ENCODE data around the gene ANAPC10.
"Not testable (repeated sequence)": the region's sequence is repeated elsewhere in the genome, so short reads cannot be mapped to it uniquely, and the experiment has no call there.

ANAPC10 gene

GRCh38 chr4:145097821-145098674 is at the start of gene ANAPC10, which contains the start of gene ABCE1:
ANAPC10 (minus strand) TSS chr4:145098196; CDS start chr4:145096099, 2,097 bp downstream.
ABCE1 (plus strand) TSS chr4:145098311; CDS start chr4:145104413, 6,102 bp downstream.
- DNase-seq: peak; percentile 85

GRCh38 chr4:145136219-145136618 is 38.2 kb upstream of the ANAPC10 start:
- DNase-seq: not testable (repeated sequence)

GRCh38 chr4:145132511-145133098 is 34.6 kb upstream of the ANAPC10 start:
- DNase-seq: no peak

- no peak for DNase-seq
Measured at GRCh38 chr4:145131848-145132247, 33.9 kb upstream of the ANAPC10 start.

- no peak for DNase-seq
Measured at GRCh38 chr4:145130788-145131399, 32.9 kb upstream of the ANAPC10 start.

- no peak for DNase-seq
Measured at GRCh38 chr4:145130130-145130529, 32.1 kb upstream of the ANAPC10 start.

- DNase-seq: no peak
Measured at GRCh38 chr4:145125396-145125795, 27.4 kb upstream of the ANAPC10 start.

GRCh38 chr4:145108128-145108527 is 10.1 kb upstream of the ANAPC10 start:
- DNase-seq: no peak

- DNase-seq: no peak
Measured at GRCh38 chr4:145107126-145107525, 9.1 kb upstream of the ANAPC10 start.

- no peak for DNase-seq
Measured at GRCh38 chr4:145103496-145103895, 5.5 kb upstream of the ANAPC10 start.

- DNase-seq: no peak
Measured at GRCh38 chr4:145102619-145103018, 4.6 kb upstream of the ANAPC10 start.

GRCh38 chr4:145101091-145101490 is 3.1 kb upstream of the ANAPC10 start:
- no peak for DNase-seq

- no peak for DNase-seq
Measured at GRCh38 chr4:145099653-145100052, 1.7 kb upstream of the ANAPC10 start.

GRCh38 chr4:145098675-145099037 is 660 bp upstream of the ANAPC10 start:
- no peak for DNase-seq

- no peak for DNase-seq
Measured at GRCh38 chr4:145097331-145097820, 620 bp downstream of the ANAPC10 start.

- DNase-seq: no peak
Measured at GRCh38 chr4:145093638-145094037, 4.4 kb downstream of the ANAPC10 start.

- no peak for DNase-seq
Measured at GRCh38 chr4:145090380-145090779, 7.6 kb downstream of the ANAPC10 start.

GRCh38 chr4:145083891-145084605 is 13.9 kb downstream of the ANAPC10 start:
- no peak for DNase-seq

- no peak for DNase-seq
Measured at GRCh38 chr4:145081756-145082155, 16.2 kb downstream of the ANAPC10 start.

GRCh38 chr4:145076469-145076855 is 21.5 kb downstream of the ANAPC10 start:
- DNase-seq: no peak

- DNase-seq: no peak
Measured at GRCh38 chr4:145075742-145076468, 22.1 kb downstream of the ANAPC10 start.

GRCh38 chr4:145071560-145071959 is 26.4 kb downstream of the ANAPC10 start:
- DNase-seq: no peak
